Femur (tissue), 1 donor: ENCODE results near the gene GFAP.
A peak's percentile ranks its signal among the peaks of the same experiment; 100 is the strongest.
"Not testable (repeated sequence)": the region's sequence is repeated elsewhere in the genome, so short reads cannot be mapped to it uniquely, and the experiment has no call there.

Experiments
- DNase-seq: peaks from one replicate; pipeline ENCODE4 v3.0.0-alpha.2; 2017

Gene GFAP

GRCh38 chr17:44915321-44915726, at the start of gene GFAP:
TSS of gene GFAP (minus strand) at chr17:44915500. CDS start at chr17:44915486, 14 bp downstream.
- DNase-seq = no peak

GRCh38 chr17:44961921-44962350, 46.6 kb upstream of the GFAP start:
- DNase-seq = no peak

- DNase-seq = no peak
These were observed 45.4 kb upstream of the GFAP start for GRCh38 chr17:44960691-44961090.

GRCh38 chr17:44959821-44960531, 44.7 kb upstream of the GFAP start:
- no peak for DNase-seq

GRCh38 chr17:44956998-44957981, 42.0 kb upstream of the GFAP start:
- DNase-seq = no peak

GRCh38 chr17:44955674-44956425, 40.5 kb upstream of the GFAP start:
- no peak for DNase-seq

- DNase-seq = no peak
These were observed 37.7 kb upstream of the GFAP start for GRCh38 chr17:44952946-44953475.

DNA sequence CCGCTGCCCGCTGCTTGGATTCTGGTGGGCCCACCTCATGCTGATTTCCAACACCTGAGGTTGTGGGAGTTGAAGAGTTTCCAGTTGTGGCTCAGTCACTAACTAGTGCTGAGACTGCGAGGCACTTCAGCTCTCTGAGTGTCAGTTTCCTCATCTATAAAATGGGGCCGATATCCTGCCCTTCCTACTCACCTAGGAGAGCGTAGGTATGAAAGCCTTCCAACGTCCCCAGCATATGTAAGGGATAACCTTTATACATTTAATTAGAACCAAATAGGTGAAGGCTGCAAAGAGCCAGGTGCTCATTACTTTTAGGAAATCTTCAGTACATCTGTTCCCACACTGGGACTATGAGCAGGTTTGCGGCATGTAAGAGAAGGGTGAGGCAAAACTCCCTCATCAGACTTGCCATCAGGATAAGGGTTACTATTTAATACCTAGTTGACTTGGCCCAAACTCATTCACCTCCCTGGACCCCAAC, 33.1 kb upstream of the GFAP start:
- DNase-seq = no peak

- DNase-seq = peak; percentile 94
These were observed 32.4 kb upstream of the GFAP start, which contains the start of gene KIF18B for GRCh38 chr17:44947461-44948314. TSS of gene KIF18B (minus strand) at chr17:44947773. CDS start at chr17:44936344, 11,429 bp downstream.

GRCh38 chr17:44945652-44946051, 30.4 kb upstream of the GFAP start:
- not testable (repeated sequence) for DNase-seq

GRCh38 chr17:44942456-44942855, 27.2 kb upstream of the GFAP start:
- no peak for DNase-seq

GRCh38 chr17:44941712-44942331, 26.5 kb upstream of the GFAP start:
- no peak for DNase-seq

DNA sequence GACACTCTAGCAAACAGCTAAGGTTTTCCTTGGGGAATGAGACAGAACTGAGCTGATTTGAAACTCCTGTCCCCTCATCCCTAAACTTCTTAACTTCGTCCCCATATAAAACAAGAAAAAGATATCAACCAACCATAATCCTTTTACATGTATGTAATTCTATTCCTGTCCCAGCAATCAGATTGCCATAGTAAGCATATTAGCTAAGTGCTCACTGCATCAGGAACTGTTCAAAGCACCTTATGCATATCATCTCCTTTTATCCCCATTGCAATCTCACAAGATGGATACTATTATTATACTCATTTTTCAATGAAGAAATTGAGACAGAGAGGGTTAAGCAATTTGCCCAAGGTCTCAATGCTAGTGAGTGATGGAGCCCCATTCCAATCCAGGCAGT, 25.5 kb upstream of the GFAP start:
- no peak for DNase-seq

DNA sequence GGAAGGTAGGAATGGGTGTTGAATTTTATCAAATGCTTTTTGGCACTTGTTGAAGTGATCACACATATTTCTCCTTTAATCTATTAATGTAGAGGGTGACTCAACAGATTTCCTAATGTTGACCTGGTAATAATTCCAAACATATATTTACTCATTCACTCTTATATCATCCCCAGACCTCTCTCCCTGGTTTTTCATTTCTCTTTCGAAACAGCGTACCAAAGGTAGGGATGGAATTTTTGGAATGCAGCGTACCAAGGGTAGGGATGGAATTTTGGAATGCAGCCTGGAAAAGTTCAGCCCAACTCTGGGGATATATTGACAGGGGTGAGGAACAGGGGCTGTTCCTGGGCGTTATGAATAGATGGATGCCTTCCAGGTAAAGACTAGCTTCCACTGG, 25.0 kb upstream of the GFAP start:
- no peak for DNase-seq

DNA sequence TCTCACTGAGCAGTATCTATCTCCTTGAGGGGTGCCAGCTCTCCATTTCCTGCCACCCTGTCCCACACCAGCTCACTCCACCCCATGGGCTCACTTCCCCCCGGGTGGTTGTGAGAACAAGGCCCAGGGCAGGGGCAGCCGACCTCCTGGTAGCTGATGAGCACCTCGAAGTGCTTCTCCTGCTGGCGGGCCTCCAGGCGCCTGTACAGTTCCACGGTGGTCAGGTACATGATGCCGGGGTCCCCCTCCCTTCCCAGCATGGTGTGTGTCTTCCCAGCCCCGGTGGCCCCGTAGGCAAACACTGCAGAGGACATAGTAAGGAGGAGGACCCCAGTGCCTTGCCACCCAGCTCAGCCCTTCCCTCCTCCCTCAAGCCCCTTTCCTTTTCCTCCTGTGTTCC, 19.8 kb upstream of the GFAP start:
- DNase-seq = no peak

- DNase-seq = no peak
These were observed 19.4 kb upstream of the GFAP start for GRCh38 chr17:44934745-44935105.

DNA sequence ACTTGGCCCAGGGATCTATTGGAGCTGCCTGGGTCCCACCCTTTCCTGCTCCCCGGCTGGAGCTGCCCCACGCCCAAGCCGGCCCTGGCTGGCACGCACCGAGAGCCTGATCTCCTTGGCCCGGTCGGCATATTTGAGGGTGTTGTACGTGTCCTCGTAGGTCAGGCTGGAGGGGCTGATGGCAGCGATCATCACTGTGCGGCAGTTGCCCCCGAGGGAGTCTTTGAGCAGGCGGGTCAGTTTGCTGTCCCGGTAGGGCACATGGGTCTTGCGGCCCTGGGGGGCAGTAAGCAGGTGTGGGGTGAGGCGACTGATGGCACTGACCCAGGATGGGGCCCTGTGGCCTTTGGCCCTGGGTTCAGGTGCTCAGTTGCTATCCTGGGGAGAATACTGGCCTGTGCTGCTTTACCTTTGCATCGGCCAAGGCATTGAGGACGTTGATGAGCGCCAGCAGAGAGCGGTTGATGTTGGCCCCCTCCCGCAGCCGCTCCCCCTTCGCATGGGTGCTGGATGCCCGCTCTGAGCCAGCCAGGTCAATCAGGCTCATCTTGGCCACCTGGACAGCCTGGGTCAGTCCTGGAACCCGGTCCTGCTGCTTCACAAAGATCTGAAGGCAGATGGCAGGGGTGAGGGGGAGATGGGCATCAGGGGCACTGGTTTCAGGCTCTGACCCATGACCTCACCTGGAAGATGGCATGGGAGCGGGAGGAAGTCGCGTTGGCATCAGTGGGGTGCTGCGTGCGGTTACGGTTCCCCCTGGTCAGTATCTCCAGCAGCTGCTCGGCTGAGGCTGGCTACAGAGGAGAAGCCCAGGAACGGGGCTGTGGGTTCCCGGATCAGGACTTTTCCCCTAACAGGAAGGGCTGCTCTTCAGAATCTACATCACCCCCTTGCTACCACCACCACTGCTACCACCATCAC, 18.8 kb upstream of the GFAP start:
- no peak for DNase-seq

DNA sequence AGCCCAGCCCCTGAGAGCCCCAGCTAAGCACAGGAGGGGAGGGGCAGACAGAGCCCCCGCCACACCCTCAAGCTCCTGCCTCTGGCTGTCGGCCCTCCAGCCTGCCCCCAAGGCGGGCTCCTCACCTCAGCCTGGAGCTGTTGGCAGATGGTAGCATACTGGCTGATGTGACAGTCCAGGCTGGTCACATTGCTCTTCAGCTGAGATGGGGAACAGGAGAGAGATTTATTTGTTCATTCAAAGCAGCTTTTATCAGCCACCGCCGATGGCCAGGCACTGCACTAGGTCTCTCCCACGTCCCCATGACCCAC, 17.4 kb upstream of the GFAP start:
- DNase-seq = no peak

DNA sequence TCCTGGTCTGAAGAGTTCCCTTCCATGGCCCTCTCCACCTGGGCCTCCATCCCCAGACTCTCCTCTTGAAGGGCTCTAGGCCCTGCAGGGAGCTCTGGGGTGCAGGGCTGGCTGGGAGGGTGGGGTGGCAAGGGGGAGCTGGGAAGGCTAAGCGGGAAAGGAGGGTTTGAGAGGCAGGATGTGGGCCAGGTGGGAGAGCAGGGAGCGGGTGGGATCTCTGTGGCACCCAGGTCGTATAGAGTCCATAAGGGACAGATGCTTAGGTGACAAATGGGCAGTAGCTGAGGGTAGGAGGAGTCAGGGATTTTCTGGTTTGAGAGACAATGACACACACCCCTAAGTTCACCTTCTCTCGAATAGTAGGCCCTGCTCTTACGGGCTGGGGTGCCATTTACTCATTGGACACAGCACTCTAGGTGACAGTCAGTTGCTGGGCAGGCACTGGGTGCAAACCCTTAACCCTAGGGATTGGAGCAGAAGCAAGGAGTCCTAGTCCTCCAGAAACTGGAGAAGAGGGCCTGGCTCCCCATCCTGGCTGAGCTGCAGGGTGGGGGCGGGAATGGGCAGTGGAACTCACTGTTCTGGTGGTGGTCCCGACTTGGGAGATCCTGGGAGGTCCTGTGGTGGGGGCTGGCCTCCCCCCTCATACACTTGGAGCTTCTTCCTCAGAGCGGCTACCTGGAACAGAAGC, 16.9 kb upstream of the GFAP start:
- no peak for DNase-seq

DNA sequence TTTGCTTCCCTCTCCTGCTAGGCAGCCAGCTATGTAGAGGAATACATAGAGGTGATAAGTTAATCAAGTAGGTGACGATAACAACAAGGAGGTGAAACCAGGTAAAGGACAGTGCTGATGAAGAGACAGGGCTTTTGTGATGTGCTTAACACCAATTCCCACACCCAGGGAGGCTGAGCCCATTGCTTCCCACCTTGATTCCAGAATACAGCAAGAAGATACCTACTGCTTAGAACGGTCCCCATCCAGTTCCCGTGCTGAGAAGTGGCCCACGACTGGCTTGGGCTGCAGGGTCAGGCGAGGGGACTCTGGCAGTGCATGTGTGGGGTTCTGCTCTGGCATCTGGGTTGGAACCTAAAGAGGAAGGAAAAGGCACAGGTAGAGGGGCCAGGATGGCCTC, 16.1 kb upstream of the GFAP start:
- DNase-seq = no peak
